Pancreas (tissue), 10 donors: Measurements from ENCODE around the gene CTNNA3. TPM values are rescaled to one million over a fixed set of nuclear protein-coding genes. Genes with fewer than 3 reads are reported as not detected.

Experiments used
- ATAC-seq, 4 donors: fragments of 200-7000 bp; cut with Tn5 transposase; one replicate each; pipeline versions ENCODE4 v1.8.0 to v1.9.1; 2020; ENCODE audit warnings: mild to moderate bottlenecking in 4 of 4, moderate library complexity in 4 of 4
- DNase-seq, 6 donors: peaks; one replicate each; pipeline ENCODE4 v3.0.0-alpha.2; 2020
- FAIRE-seq: peaks from 2 replicates; lab custom pipeline; 2012; peaks lifted over from hg19 to GRCh38; lab: Jason Lieb, UNC
- H3K27ac ChIP-seq, 4 donors: fragments of 200-600 bp; sonication (generic); 1 replicate in 3 of 4; 2 replicates in 1 of 4; pipeline versions ENCODE4 v1.5.0 to v1.8.0; 2020
- H3K27me3 ChIP-seq, 4 donors: fragments of 200-600 bp; one replicate each; pipeline ENCODE4 v1.8.0; 2021
- H3K36me3 ChIP-seq, 3 donors: fragments of 200-600 bp; sonication (generic) in 1 of 3; one replicate each; pipeline versions ENCODE4 v1.5.0 to v1.8.0; 2020 to 2021
- H3K4me1 ChIP-seq, 3 donors: fragments of 200-600 bp; one replicate each; pipeline ENCODE4 v1.8.0; 2021
- H3K4me3 ChIP-seq, 4 donors: fragments of 200-600 bp; sonication (generic) in 2 of 4; one replicate each; pipeline versions ENCODE4 v1.5.0 to v1.8.0; 2020 to 2021
- H3K9me3 ChIP-seq, 4 donors: fragments of 200-600 bp; one replicate each; pipeline ENCODE4 v1.8.0; 2021
- WGBS, 2 donors: extraction: QIAGEN DNeasy Blood & Tissue Kit; methylation state at CpG; one replicate each; pipeline ENCODE4 v1.1.7; 2013; 5-methylcytosine and 5-hydroxymethylcytosine counted together
- intact Hi-C, 3 donors: fragments of 100-400 bp; cut with DNase I; formaldehyde crosslinking; loops; one replicate each; pipeline versions ENCODE4 v1.11.1 to v1.14.2; 2022
- polyA plus RNA-seq, 2 donors: library from polyadenylated mRNA; stranded (reverse); fragments of 200-250 nt; gene quantifications; one replicate each; pipeline ENCODE4 v1.2.3, GENCODE V29; 2013
- total RNA-seq, 6 donors: library from RNA; stranded (reverse); fragmentation: NEBNext Ultra II Directional in 4 of 6; extraction: Animal tissue kit (Norgen Biotek cat#: 25700) in 4 of 6; gene quantifications; one replicate each; pipeline versions ENCODE4 v1.2.1 to v1.2.4, GENCODE V29; 2021 to 2023
- TF ChIP-seq, protein P1 (sequence below), 4 donors: fragments of 200-600 bp; sonication (generic) in 3 of 4; IDR thresholded peaks; one replicate each; pipeline versions ENCODE4 v1.5.0 to v1.8.0; 2021; ENCODE audit warnings: antibody characterized with exemption in 4 of 4
- donor health status: healthy with polysubstance abuse.
- donor health status: DM: no; HTN: no; CAD: no; lungs with moderate emphysema.
- donor health status: DM: no; HTN: no; CAD: no.
- donor health status: control.
- donor health status: control.
- donor health status: Bipolar disorder and iron deficiency.
- donor health status: DM: yes; HTN: yes; CAD: no.
- donor health status: DM: no; HTN: no; CAD: no.
- donor health status: DM: no; HTN: no; CAD: no.
- donor health status: DM: yes; HTN: yes; CAD: no.

CTNNA3 gene
- total and polyA plus RNA-seq, 8 donors = 0.02 to 0.83 (median 0.21) TPM

DNA sequence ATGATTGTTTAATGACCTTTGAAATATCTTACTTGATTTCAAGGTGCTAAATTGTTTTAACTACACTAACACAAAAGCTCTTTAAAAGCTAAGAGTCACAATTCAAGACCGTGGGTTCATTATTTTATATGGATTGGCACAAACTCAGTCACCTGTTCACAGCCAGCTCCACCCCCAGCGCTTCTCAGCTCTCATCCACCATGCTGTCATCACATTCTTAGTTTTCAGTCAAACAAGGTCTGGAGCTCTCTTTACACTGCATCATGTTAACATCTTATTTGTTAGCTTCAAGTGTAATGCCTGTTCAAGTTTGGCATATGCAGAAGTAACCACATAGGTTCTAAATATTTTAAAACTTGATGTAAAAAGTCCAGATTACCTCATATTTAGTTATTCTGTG is 951.1 kb downstream of the CTNNA3 start:
- intact Hi-C loops = no loop called here
- DNase-seq (no peak), FAIRE-seq (no peak), ATAC-seq (no peak)
- Histone ChIP-seq H3K27me3 (no peaks in the 10 kb centered on the region), H3K4me3 (no peak overlapping the region), H3K36me3 (no peaks in the 10 kb centered on the region), H3K4me1 (no peaks in the 10 kb centered on the region), H3K9me3 (no peaks in the 10 kb centered on the region), H3K27ac (no peak overlapping the region)
- WGBS, 2 donors = 59 to 81% methylated on average over 2 of the region's 2 CpGs
- TF ChIP-seq, protein P1, sequence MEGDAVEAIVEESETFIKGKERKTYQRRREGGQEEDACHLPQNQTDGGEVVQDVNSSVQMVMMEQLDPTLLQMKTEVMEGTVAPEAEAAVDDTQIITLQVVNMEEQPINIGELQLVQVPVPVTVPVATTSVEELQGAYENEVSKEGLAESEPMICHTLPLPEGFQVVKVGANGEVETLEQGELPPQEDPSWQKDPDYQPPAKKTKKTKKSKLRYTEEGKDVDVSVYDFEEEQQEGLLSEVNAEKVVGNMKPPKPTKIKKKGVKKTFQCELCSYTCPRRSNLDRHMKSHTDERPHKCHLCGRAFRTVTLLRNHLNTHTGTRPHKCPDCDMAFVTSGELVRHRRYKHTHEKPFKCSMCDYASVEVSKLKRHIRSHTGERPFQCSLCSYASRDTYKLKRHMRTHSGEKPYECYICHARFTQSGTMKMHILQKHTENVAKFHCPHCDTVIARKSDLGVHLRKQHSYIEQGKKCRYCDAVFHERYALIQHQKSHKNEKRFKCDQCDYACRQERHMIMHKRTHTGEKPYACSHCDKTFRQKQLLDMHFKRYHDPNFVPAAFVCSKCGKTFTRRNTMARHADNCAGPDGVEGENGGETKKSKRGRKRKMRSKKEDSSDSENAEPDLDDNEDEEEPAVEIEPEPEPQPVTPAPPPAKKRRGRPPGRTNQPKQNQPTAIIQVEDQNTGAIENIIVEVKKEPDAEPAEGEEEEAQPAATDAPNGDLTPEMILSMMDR (IDR thresholded peaks at IDR 0.05) = no peak

DNA sequence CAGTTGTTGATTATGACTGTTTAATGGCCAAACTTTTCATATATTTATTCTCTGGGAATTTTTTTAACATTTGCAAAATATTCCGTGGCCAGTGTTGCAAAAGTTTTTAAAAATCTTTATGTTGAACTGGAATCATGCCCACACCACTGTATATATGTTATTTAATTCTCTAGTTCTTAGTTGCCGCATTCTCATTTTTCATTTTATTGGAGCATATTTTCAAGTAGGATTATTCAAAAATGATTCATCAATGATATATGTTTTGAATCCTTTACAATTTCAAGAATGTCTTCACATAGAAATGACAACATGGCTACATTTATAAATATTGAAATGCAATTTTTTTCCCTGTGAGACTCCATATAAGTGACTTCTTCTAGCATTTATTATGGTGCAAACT is 958.8 kb downstream of the CTNNA3 start:
- Histone ChIP-seq H3K4me1 (no peaks in the 10 kb centered on the region), H3K27ac (no peak overlapping the region), H3K36me3 (no peaks in the 10 kb centered on the region), H3K4me3 (no peak overlapping the region), H3K9me3 (no peaks in the 10 kb centered on the region), H3K27me3 (no peaks in the 10 kb centered on the region)
- 72 to 85% methylated on average over 2 of the region's 2 CpGs for WGBS, 2 donors
- DNase-seq (no peak), ATAC-seq (no peak), FAIRE-seq (no peak)
- TF ChIP-seq, protein P1 (IDR thresholded peaks at IDR 0.05) = no peak
- intact Hi-C loops = no loop called here

GRCh38 chr10:66723608-66724400 is 972.2 kb downstream of the CTNNA3 start:
- TF ChIP-seq, protein P1 (IDR thresholded peaks at IDR 0.05) = no peak
- FAIRE-seq = no peak
- Histone ChIP-seq H3K27me3 (no peaks in the 10 kb centered on the region), H3K4me1 (no peaks in the 10 kb centered on the region), H3K27ac (no peak overlapping the region), H3K36me3 (no peaks in the 10 kb centered on the region), H3K4me3 (no peak overlapping the region), H3K9me3 (no peaks in the 10 kb centered on the region)
- ATAC-seq = no peak
- intact Hi-C loops = no loop called here
- no peak for DNase-seq
- 54 to 58% methylated on average over 2 of the region's 2 CpGs for WGBS, 2 donors

GRCh38 chr10:66719483-66719882 is 976.5 kb downstream of the CTNNA3 start:
- intact Hi-C loops = no loop called here
- Histone ChIP-seq H3K4me3 (no peak overlapping the region), H3K4me1 (no peaks in the 10 kb centered on the region), H3K9me3 (no peaks in the 10 kb centered on the region), H3K36me3 (no peaks in the 10 kb centered on the region), H3K27me3 (no peaks in the 10 kb centered on the region), H3K27ac (no peak overlapping the region)
- DNase-seq (no peak), FAIRE-seq (no peak), ATAC-seq (no peak)
- WGBS, 2 donors = 64 to 66% methylated on average over 1 of the region's 1 CpG
- TF ChIP-seq, protein P1 (IDR thresholded peaks at IDR 0.05) = no peak
